Measurements from ENCODE around the gene SLIRP. TPM values are rescaled to one million over a fixed set of nuclear protein-coding genes. Genes with fewer than 3 reads are reported as not detected.
"Not testable (repeated sequence)": the region's sequence is repeated elsewhere in the genome, so short reads cannot be mapped to it uniquely, and the experiment has no call there.

SLIRP gene
- total RNA-seq = 100 to 1,000 TPM in 2 of 4 donors, 10 to 100 TPM in 2; 72.9 to 258 (median 90.9) TPM

GRCh38 chr14:77707724-77708408, at the start of gene SLIRP, which contains the start of gene ALKBH1:
Gene SLIRP, plus strand, starts transcription at chr14:77708103. Its CDS starts 9 bp downstream, at chr14:77708112.
Gene ALKBH1, minus strand, starts transcription at chr14:77708023. Its CDS starts 19 bp downstream, at chr14:77708004.
- peak; percentile 84 for DNase-seq
- intact Hi-C loops (cut with DNase I; ENCODE audit: low total_unique reads) = no loop called here
- peak in 1 of 2 donors; percentile 40 for TF ChIP-seq POLR2A (IDR thresholded peaks at IDR 0.05)
- TF ChIP-seq, protein P1, sequence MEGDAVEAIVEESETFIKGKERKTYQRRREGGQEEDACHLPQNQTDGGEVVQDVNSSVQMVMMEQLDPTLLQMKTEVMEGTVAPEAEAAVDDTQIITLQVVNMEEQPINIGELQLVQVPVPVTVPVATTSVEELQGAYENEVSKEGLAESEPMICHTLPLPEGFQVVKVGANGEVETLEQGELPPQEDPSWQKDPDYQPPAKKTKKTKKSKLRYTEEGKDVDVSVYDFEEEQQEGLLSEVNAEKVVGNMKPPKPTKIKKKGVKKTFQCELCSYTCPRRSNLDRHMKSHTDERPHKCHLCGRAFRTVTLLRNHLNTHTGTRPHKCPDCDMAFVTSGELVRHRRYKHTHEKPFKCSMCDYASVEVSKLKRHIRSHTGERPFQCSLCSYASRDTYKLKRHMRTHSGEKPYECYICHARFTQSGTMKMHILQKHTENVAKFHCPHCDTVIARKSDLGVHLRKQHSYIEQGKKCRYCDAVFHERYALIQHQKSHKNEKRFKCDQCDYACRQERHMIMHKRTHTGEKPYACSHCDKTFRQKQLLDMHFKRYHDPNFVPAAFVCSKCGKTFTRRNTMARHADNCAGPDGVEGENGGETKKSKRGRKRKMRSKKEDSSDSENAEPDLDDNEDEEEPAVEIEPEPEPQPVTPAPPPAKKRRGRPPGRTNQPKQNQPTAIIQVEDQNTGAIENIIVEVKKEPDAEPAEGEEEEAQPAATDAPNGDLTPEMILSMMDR (IDR thresholded peaks at IDR 0.05) = no peak
- Histone ChIP-seq H3K27ac (peak within 1 kb of the TSS; percentile 34 to 70), H3K4me3 (peak within 1 kb of the TSS; percentile 76 to 89), H3K4me1 (peaks cover 0 to 2% of the 10 kb centered on the region in 2 donors), H3K27me3 (no peaks in the 10 kb centered on the region), H3K36me3 (no peaks in the 10 kb centered on the region), H3K9me3 (no peaks in the 10 kb centered on the region)

GRCh38 chr14:77659831-77660230, 48.1 kb upstream of the SLIRP start:
- no peak for DNase-seq
- Histone ChIP-seq H3K36me3 (no peaks in the 10 kb centered on the region), H3K27ac (no peak overlapping the region), H3K9me3 (no peaks in the 10 kb centered on the region), H3K4me1 (no peaks in the 10 kb centered on the region), H3K27me3 (no peaks in the 10 kb centered on the region), H3K4me3 (no peak overlapping the region)
- TF ChIP-seq, protein P1 (IDR thresholded peaks at IDR 0.05) = no peak
- TF ChIP-seq POLR2A (IDR thresholded peaks at IDR 0.05) = no peak
- intact Hi-C loops (cut with DNase I; ENCODE audit: low total_unique reads) = no loop called here

DNA sequence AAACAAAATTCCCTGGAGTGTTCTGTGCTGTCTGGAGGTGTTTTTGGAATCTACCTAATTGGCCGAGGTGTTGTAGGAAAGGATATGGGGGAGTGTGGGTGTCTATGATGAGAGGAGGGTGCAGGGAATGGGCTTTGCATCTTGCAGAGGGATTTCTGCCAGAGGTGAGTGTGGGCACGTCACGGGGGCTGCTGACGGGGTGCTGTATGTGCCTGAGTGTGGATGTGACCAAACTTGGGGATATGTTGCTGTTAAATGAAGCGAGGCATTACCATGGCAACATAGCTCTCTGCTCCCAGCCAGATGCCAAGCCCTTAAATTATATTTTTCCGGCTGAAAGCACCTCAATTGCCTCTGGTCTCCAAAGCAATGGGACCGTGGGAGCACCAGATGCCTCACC, 47.1 kb upstream of the SLIRP start:
- intact Hi-C loops (cut with DNase I; ENCODE audit: low total_unique reads) = no loop called here
- no peak overlapping the region for H3K27ac ChIP-seq
- TF ChIP-seq, protein P1 (IDR thresholded peaks at IDR 0.05) = no peak
- no peak for TF ChIP-seq POLR2A (IDR thresholded peaks at IDR 0.05)

DNA sequence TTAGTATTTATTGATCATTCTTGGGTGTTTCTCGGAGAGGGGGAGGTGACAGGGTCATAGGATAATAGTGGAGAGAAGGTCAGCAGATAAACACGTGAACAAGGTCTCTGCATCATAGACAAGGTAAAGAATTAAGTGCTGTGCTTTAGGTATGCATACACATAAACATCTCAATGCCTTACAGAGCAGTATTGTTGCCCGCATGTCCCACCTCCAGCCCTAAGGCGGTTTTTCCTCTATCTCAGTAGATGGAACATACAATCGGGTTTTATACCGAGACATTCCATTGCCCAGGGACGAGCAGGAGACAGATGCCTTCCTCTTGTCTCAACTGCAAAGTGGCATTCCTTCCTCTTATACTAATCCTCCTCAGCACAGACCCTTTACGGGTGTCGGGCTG, 46.3 kb upstream of the SLIRP start:
- H3K36me3 ChIP-seq; H3K4me3 ChIP-seq; H3K27ac ChIP-seq; H3K9me3 ChIP-seq; H3K4me1 ChIP-seq; H3K27me3 ChIP-seq; intact Hi-C loops (cut with DNase I; ENCODE audit: low total_unique reads); DNase-seq: not testable (repeated sequence)

More for the DNA sequence above, 47.1 kb upstream of the SLIRP start:
- no peak for DNase-seq
- Histone ChIP-seq H3K27me3 (no peaks in the 10 kb centered on the region), H3K4me3 (no peak overlapping the region), H3K9me3 (no peaks in the 10 kb centered on the region), H3K36me3 (no peaks in the 10 kb centered on the region), H3K4me1 (no peaks in the 10 kb centered on the region)

- intact Hi-C loops (cut with DNase I; ENCODE audit: low total_unique reads) = no loop called here
- Histone ChIP-seq H3K27ac (peak overlapping the region in 1 of 2 donors; percentile 78), H3K9me3 (no peaks in the 10 kb centered on the region), H3K4me3 (no peak overlapping the region), H3K4me1 (no peaks in the 10 kb centered on the region), H3K27me3 (no peaks in the 10 kb centered on the region), H3K36me3 (no peaks in the 10 kb centered on the region)
- DNase-seq = no peak
- TF ChIP-seq, protein P1 (IDR thresholded peaks at IDR 0.05) = no peak
Observed at GRCh38 chr14:77663293-77663692, 44.6 kb upstream of the SLIRP start.

Measured in uterus (tissue), 4 donors.